Ishikawa (cell line): ENCODE results near the gene P2RY14.

Source experiments
- CEBPB ChIP-seq: IDR thresholded peaks from 2 replicates; pipeline ENCODE4 v1.6.1; 2012
- CREB1 ChIP-seq: IDR thresholded peaks from 2 replicates; pipeline ENCODE4 v1.6.1; 2012; ENCODE audit warnings: low read depth
- EGR1 ChIP-seq: IDR thresholded peaks from 2 replicates; pipeline ENCODE4 v1.6.1; 2012
- EP300 ChIP-seq: IDR thresholded peaks from 2 replicates; pipeline ENCODE4 v1.6.1; 2012; ENCODE audit warnings: borderline replicate concordance
- FOXM1 ChIP-seq: IDR thresholded peaks from 2 replicates; pipeline ENCODE4 v1.6.1; 2012; ENCODE audit warnings: low read depth, borderline replicate concordance
- MAX ChIP-seq: IDR thresholded peaks from 2 replicates; pipeline ENCODE4 v1.6.1; 2012
- NFIC ChIP-seq: IDR thresholded peaks from 2 replicates; pipeline ENCODE4 v1.6.1; 2012
- RAD21 ChIP-seq: IDR thresholded peaks from 2 replicates; pipeline ENCODE4 v1.6.1; 2012; ENCODE audit warnings: low read depth
- TAF1 ChIP-seq: IDR thresholded peaks from 2 replicates; pipeline ENCODE4 v1.6.1; 2012; ENCODE audit warnings: low read depth, mild to moderate bottlenecking
- TCF12 ChIP-seq: IDR thresholded peaks from 2 replicates; pipeline ENCODE4 v1.6.1; 2012; ENCODE audit warnings: low read depth
- TEAD4 ChIP-seq: IDR thresholded peaks from 2 replicates; pipeline ENCODE4 v1.6.1; 2012
- USF1 ChIP-seq: IDR thresholded peaks from 2 replicates; pipeline ENCODE4 v1.6.1; 2012
- YY1 ChIP-seq: IDR thresholded peaks from 2 replicates; pipeline ENCODE4 v1.6.1; 2012; ENCODE audit warnings: low read depth
- ZBTB7A ChIP-seq: IDR thresholded peaks from 2 replicates; pipeline ENCODE4 v1.6.1; 2012; ENCODE audit warnings: low read depth
- TF ChIP-seq, protein P1 (sequence below): IDR thresholded peaks from 2 replicates; pipeline ENCODE4 v1.6.1; 2012; ENCODE audit warnings: low read depth, mild to moderate bottlenecking

The P2RY14 gene

GRCh38 chr3:151201051-151201730 is 77.2 kb downstream of the P2RY14 start:
- no peak for TF ChIP-seq RAD21
- no peak for TF ChIP-seq CEBPB
- no peak for TF ChIP-seq TEAD4
- TF ChIP-seq MAX, result no peak
- TF ChIP-seq USF1, result no peak
- no peak for TF ChIP-seq FOXM1
- no peak for TF ChIP-seq TCF12

DNA sequence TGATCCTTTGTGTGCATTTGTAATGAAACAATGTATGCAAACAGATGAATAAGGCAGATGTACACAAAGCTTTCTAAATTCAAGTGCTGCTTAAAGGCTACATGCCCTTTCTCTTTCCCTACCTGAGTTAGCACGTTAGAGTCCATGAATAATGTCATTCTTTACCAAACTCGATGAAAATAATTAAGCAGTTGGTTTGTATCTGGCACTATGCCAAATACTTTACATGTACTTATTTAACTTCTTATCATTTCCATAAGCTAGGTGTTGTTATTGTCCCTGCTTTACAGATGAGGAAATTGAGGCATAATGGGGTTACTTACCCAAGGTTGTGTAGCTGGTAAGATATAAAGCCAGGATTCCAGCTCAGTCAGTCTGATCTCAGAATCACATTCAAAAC is 77.8 kb downstream of the P2RY14 start:
- no peak for TF ChIP-seq EGR1
- TF ChIP-seq RAD21, result no peak
- peak; percentile 67 for TF ChIP-seq NFIC
- TF ChIP-seq TCF12, result no peak

GRCh38 chr3:151199554-151200438 is 78.5 kb downstream of the P2RY14 start:
- TF ChIP-seq CEBPB, result no peak
- no peak for TF ChIP-seq EP300

GRCh38 chr3:151198849-151199248 is 79.5 kb downstream of the P2RY14 start:
- TF ChIP-seq TEAD4 (no peak), CEBPB (no peak)
- TF ChIP-seq, protein P1, sequence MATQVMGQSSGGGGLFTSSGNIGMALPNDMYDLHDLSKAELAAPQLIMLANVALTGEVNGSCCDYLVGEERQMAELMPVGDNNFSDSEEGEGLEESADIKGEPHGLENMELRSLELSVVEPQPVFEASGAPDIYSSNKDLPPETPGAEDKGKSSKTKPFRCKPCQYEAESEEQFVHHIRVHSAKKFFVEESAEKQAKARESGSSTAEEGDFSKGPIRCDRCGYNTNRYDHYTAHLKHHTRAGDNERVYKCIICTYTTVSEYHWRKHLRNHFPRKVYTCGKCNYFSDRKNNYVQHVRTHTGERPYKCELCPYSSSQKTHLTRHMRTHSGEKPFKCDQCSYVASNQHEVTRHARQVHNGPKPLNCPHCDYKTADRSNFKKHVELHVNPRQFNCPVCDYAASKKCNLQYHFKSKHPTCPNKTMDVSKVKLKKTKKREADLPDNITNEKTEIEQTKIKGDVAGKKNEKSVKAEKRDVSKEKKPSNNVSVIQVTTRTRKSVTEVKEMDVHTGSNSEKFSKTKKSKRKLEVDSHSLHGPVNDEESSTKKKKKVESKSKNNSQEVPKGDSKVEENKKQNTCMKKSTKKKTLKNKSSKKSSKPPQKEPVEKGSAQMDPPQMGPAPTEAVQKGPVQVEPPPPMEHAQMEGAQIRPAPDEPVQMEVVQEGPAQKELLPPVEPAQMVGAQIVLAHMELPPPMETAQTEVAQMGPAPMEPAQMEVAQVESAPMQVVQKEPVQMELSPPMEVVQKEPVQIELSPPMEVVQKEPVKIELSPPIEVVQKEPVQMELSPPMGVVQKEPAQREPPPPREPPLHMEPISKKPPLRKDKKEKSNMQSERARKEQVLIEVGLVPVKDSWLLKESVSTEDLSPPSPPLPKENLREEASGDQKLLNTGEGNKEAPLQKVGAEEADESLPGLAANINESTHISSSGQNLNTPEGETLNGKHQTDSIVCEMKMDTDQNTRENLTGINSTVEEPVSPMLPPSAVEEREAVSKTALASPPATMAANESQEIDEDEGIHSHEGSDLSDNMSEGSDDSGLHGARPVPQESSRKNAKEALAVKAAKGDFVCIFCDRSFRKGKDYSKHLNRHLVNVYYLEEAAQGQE, result no peak

- no peak for TF ChIP-seq USF1
Observed at GRCh38 chr3:151197981-151198767, 80.2 kb downstream of the P2RY14 start.

DNA sequence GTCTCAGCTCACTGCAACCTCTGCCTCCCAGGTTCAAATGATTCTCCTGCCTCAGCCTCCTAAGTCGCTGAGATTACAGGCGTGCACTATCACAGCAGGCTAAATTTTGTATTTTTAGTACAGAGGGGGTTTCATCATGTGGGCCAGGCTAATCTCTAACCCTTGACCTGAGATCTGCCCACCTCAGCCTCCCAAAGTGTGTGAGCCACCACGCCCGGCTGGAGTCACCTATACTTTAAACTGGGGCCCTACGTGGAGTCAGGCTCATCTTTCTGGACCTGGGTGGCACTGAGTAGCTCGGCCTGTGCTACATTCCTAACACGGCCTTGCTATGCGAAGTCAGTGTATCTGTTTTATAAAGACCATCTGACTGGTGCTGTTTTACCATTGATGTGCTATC is 81.1 kb downstream of the P2RY14 start:
- TF ChIP-seq CREB1 (no peak), TCF12 (no peak), TAF1 (no peak), YY1 (no peak), USF1 (no peak), MAX (no peak), EGR1 (no peak), NFIC (no peak), RAD21 (no peak), ZBTB7A (no peak), CEBPB (no peak), EP300 (no peak), FOXM1 (no peak), TEAD4 (no peak)
- TF ChIP-seq, protein P1, result no peak
